SU-DHL-6 (cell line): ENCODE measurements around the gene CENPQ.

Source experiments
- CTCF ChIP-seq: fragments of 200-600 bp; sonication (generic); IDR thresholded peaks from one replicate; pipeline ENCODE4 v1.5.1; 2017; ENCODE audit warnings: antibody characterized with exemption, mild to moderate bottlenecking, low read length, moderate library complexity; ENCODE audit not compliant: insufficient read depth, poor library complexity, severe bottlenecking
- EZH2phosphoT487 ChIP-seq: fragments of 200-600 bp; sonication (generic), shearing (Covaris generic); conservative IDR thresholded peaks from 2 replicates; pipeline ENCODE4 v1.6.1; 2018; ENCODE audit warnings: mild to moderate bottlenecking, antibody characterized with exemption, low read length, moderate library complexity, mixed read lengths

GRCh38 chr6:49516147-49516505 lies 53.0 kb downstream of the CENPQ start:
- no peak for TF ChIP-seq CTCF
- TF ChIP-seq EZH2phosphoT487, result no peak
